Fibroblast of villous mesenchyme (primary cell): Measurements from ENCODE around the gene PARP3. TPM values are rescaled to one million over a fixed set of nuclear protein-coding genes. Genes with fewer than 3 reads are reported as not detected.

ENCODE experiments used
- DNase-seq: peaks from one replicate; pipeline ENCODE4 v3.0.0-alpha.2; 2010; ENCODE audit warnings: low read depth
- H3K4me3 ChIP-seq: 2 replicates; pipeline ENCODE4 v1.5.1; 2011; ENCODE audit warnings: low read depth, mild to moderate bottlenecking, low read length
- total RNA-seq: library from RNA; depleted of rRNA; stranded (reverse); fragments of >200 nt; gene quantifications from 2 replicates; pipeline ENCODE4 v1.2.3, GENCODE V29; 2012
- TF ChIP-seq, protein P1 (sequence below): IDR thresholded peaks from 2 replicates; pipeline ENCODE4 v1.5.1; 2012; ENCODE audit warnings: low read depth, mild to moderate bottlenecking, low read length; ENCODE audit not compliant: insufficient read depth

The PARP3 gene
- total RNA-seq, 1 donor: 24.6 TPM

DNA sequence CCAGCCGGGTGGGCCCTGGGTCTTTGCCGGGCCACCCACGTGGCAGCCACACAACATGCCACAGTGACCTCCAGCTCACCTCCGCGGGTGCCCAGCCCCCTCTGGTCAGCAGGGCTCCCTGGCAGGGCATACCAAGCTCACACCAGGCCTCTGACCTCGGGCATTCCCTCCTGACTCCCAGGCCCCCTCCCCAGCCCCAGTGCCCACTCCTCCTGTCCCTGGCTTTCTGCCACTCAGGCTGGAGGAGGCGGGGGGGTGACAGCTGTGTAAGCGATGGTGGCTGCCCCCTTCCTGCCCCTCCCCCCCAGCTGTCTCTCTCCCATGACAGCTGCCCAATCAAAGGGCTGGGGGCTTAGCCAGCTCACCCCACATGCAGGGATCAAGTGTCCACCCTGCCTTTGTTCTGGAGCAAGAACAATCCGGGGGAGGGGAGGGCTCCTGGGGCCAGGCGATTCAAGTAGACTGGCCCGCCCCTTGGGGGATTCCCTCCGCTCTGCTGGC is 21.8 kb downstream of the PARP3 start:
- TF ChIP-seq, protein P1, sequence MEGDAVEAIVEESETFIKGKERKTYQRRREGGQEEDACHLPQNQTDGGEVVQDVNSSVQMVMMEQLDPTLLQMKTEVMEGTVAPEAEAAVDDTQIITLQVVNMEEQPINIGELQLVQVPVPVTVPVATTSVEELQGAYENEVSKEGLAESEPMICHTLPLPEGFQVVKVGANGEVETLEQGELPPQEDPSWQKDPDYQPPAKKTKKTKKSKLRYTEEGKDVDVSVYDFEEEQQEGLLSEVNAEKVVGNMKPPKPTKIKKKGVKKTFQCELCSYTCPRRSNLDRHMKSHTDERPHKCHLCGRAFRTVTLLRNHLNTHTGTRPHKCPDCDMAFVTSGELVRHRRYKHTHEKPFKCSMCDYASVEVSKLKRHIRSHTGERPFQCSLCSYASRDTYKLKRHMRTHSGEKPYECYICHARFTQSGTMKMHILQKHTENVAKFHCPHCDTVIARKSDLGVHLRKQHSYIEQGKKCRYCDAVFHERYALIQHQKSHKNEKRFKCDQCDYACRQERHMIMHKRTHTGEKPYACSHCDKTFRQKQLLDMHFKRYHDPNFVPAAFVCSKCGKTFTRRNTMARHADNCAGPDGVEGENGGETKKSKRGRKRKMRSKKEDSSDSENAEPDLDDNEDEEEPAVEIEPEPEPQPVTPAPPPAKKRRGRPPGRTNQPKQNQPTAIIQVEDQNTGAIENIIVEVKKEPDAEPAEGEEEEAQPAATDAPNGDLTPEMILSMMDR: no peak
- DNase-seq: no peak
- H3K4me3 ChIP-seq: no peak overlapping the region

DNA sequence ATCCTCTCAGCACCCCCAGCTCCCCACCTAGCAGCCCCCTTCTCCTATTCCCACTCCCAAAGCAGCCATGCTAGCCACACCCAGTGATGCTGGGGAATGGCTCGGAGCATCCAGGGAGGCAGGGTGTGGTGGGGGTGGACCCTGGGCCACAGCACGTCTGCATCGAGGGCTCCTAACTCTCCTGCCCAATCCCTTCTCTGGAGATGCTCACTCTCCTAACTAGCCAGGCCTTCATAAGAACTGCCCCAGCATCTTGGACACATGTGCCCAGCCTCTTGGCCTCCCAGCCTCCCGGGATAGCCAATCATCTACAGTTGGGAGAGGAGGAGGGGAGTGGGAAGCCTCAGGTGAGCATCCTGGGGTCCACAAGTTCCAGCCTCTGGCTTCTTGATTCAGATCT is 22.4 kb downstream of the PARP3 start:
- H3K4me3 ChIP-seq: no peak overlapping the region
- TF ChIP-seq, protein P1: no peak
- no peak for DNase-seq

DNA sequence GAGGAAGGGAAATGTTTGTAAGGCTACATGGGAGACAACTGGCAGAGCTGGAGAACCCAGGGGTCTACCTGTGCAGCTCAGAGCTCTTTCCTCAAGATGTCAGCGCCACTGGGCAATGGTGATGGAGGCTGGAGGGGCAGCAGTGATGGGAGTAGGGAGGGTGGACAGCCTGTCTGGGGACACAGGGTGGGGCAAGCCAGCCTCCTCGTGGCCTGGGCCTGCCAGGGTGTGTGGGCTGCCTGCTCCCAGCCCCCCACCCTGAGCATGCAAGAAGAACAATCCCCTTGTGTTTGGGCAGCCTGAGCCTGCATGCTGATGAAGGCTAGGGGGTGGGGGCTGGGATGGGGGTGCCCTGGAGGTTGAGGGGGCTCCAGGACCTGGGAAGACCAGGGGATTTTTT is 23.9 kb downstream of the PARP3 start:
- H3K4me3 ChIP-seq: no peak overlapping the region
- DNase-seq: no peak
- TF ChIP-seq, protein P1: no peak

DNA sequence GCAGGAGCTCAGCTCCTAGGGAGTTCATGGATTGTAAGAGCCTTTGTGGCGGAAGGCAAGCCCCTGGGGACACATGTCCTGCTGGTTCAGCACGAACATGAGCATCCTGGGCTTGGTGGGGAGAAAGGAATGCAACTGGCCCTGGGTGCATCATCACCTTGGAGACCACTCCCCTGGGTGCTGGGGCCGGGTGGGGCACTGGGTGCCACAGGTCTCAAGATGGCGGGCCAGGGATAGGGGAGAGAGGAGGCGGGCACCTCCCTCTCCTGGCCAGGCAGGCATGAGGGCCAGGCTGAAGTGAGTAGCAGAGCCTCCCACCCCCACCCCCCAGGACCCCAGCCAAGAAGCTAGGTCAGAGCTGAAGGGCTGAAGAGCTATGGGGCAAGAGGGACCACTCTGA is 24.3 kb downstream of the PARP3 start:
- no peak for DNase-seq
- H3K4me3 ChIP-seq: peak overlapping the region; percentile 71
- TF ChIP-seq, protein P1: no peak

DNA sequence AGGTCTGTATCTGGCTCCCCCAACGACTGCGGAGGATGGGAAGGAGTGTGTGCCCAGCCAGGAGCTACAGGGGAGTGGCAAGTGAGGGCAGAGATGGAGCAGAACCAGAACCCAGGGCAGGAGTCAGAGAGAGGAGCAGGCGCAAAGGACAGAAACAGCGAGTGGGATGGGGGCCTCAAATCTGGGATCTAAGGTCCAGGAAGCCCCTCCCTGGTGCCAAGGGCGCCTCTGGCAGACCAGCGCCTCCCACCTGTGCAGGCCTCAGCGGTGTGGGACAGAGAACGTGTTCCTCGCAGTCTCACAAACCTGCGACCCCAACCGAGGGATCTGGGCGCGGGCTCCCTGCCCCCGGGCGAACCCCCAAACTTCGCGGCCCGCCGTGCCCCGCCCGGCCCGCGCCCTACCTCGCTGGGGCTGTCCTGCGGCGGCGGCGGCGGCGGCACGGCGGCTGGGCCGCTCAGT is 24.8 kb downstream of the PARP3 start:
- no peak for DNase-seq
- TF ChIP-seq, protein P1: no peak
- H3K4me3 ChIP-seq: peak overlapping the region; percentile 71

DNA sequence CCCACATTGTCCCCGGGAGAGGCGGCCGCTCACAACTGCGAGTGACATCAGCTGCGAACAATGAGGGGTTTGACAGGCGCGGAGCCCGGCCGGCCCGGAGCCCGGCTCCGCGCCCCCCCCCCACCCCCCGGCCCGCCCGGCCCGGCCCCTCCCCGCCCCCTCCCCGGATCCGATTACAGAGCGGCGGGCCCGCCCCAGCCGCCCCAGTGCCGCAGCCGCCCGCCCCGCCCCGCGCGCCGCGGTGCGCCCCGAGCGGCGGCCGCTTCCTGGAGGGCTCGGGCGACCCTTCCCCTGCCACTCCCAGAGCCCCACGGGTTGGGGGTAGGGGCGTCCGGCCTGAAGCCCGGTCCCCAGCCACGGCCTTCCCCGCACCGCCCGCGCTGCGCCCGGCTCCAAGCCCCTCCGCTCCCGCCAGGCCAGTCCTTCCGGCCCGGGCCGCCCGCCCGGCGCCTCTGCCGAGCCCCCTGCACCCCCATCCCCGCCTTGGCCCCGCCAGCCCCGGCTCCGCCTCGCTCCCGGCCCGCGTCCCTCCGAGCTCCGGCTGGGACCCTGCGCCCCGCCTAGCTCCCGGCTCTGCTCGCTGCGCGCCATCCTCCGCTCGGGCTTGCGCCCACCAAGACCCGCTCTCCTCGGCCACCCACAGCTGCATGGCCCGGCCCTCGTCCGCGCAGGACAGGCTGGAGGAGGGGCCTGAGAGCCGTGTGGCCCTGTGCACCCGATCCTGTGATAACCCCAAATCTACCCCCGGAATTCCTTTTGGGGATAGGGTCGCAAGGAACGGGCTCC is 25.4 kb downstream of the PARP3 start, which contains the start of gene PCBP4:
PCBP4 (minus strand) TSS at position 71 of the 786 bp plus-strand sequence. CDS start 6,214 bp downstream, outside the sequence.
- TF ChIP-seq, protein P1: no peak
- DNase-seq: peak; percentile 43
- H3K4me3 ChIP-seq: peak within 1 kb of the TSS; percentile 71
